ENCODE data around the gene TRAK2.

Gene TRAK2

GRCh38 chr2:201465524-201465971, 14.3 kb upstream of the TRAK2 start:
- H3K27ac ChIP-seq (ENCODE audit: low read depth, low read length, poor library complexity, severe bottlenecking) = no peak overlapping the region
- no peaks in the 10 kb centered on the region for H3K4me1 ChIP-seq (ENCODE audit: insufficient read depth, low read length, severe bottlenecking)
- no peaks in the 10 kb centered on the region for H3F3A ChIP-seq (ENCODE audit: insufficient read depth, low read length)
- TF ChIP-seq CTCF (IDR thresholded peaks at IDR 0.05; ENCODE audit: low read length) (no peak), EZH2 (IDR thresholded peaks at IDR 0.05; ENCODE audit: borderline replicate concordance, low read length) (no peak)
- no peak overlapping the region for H3K4me2 ChIP-seq (ENCODE audit: low read length)
- no peak overlapping the region for H3K4me3 ChIP-seq (ENCODE audit: low read depth, low read length, poor library complexity, severe bottlenecking)
- no peaks in the 10 kb centered on the region for H4K20me1 ChIP-seq (ENCODE audit: insufficient read depth, low read length)
- no peaks in the 10 kb centered on the region for H3K36me3 ChIP-seq (ENCODE audit: insufficient read depth, low read length)
- no peak overlapping the region for H2AFZ ChIP-seq (ENCODE audit: low read length)
- no peak overlapping the region for H3K9ac ChIP-seq (ENCODE audit: low read length)
- no peaks in the 10 kb centered on the region for H3K9me3 ChIP-seq (ENCODE audit: low read length)
- H3K9me2 ChIP-seq (ENCODE audit: low read depth, low read length) = no peaks in the 10 kb centered on the region
- no peaks in the 10 kb centered on the region for H3K79me2 ChIP-seq (ENCODE audit: insufficient read depth, low read length)
- H3K27me3 ChIP-seq (ENCODE audit: insufficient read depth, low read length) = no peaks in the 10 kb centered on the region

DNA sequence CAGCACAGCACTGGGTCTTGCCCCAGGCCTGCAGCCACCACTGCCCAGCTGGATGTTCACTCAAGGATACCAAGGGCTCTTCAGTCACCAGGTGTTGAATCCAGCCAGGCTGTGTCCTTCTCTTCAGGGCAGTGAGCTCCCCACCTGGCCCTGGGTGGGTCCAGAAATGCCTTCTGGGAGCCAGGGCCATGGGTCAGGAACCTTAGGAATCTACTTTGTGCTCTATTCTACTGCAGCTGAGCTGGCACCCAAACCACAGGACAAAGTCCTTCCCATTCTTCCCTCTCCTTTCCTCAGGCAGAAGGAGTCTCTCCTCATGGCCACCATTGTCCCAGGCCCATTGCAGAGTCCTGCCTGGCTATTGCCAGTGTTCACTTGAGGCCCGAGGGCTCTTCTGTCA, 13.3 kb upstream of the TRAK2 start:
- Histone ChIP-seq H3K4me1 (ENCODE audit: insufficient read depth, low read length, severe bottlenecking) (no peaks in the 10 kb centered on the region), H3K27me3 (ENCODE audit: insufficient read depth, low read length) (no peaks in the 10 kb centered on the region), H3K4me3 (ENCODE audit: low read depth, low read length, poor library complexity, severe bottlenecking) (no peak overlapping the region), H3K27ac (ENCODE audit: low read depth, low read length, poor library complexity, severe bottlenecking) (no peak overlapping the region), H3F3A (ENCODE audit: insufficient read depth, low read length) (no peaks in the 10 kb centered on the region), H3K36me3 (ENCODE audit: insufficient read depth, low read length) (no peaks in the 10 kb centered on the region), H3K79me2 (ENCODE audit: insufficient read depth, low read length) (no peaks in the 10 kb centered on the region), H3K9ac (ENCODE audit: low read length) (no peak overlapping the region), H3K9me3 (ENCODE audit: low read length) (no peaks in the 10 kb centered on the region), H2AFZ (ENCODE audit: low read length) (no peak overlapping the region), H4K20me1 (ENCODE audit: insufficient read depth, low read length) (no peaks in the 10 kb centered on the region), H3K4me2 (ENCODE audit: low read length) (no peak overlapping the region), H3K9me2 (ENCODE audit: low read depth, low read length) (no peaks in the 10 kb centered on the region)
- TF ChIP-seq CTCF (IDR thresholded peaks at IDR 0.05; ENCODE audit: low read length) (no peak), EZH2 (IDR thresholded peaks at IDR 0.05; ENCODE audit: borderline replicate concordance, low read length) (no peak)

GRCh38 chr2:201460532-201460931, 9.3 kb upstream of the TRAK2 start:
- no peaks in the 10 kb centered on the region for H3K79me2 ChIP-seq (ENCODE audit: insufficient read depth, low read length)
- H2AFZ ChIP-seq (ENCODE audit: low read length) = no peak overlapping the region
- no peak overlapping the region for H3K27ac ChIP-seq (ENCODE audit: low read depth, low read length, poor library complexity, severe bottlenecking)
- H3K9me2 ChIP-seq (ENCODE audit: low read depth, low read length) = no peaks in the 10 kb centered on the region
- H3K4me3 ChIP-seq (ENCODE audit: low read depth, low read length, poor library complexity, severe bottlenecking) = no peak overlapping the region
- no peak overlapping the region for H3K9ac ChIP-seq (ENCODE audit: low read length)
- H3K4me2 ChIP-seq (ENCODE audit: low read length) = no peak overlapping the region
- no peaks in the 10 kb centered on the region for H4K20me1 ChIP-seq (ENCODE audit: insufficient read depth, low read length)
- no peaks in the 10 kb centered on the region for H3K36me3 ChIP-seq (ENCODE audit: insufficient read depth, low read length)
- no peaks in the 10 kb centered on the region for H3F3A ChIP-seq (ENCODE audit: insufficient read depth, low read length)
- H3K4me1 ChIP-seq (ENCODE audit: insufficient read depth, low read length, severe bottlenecking) = no peaks in the 10 kb centered on the region
- H3K9me3 ChIP-seq (ENCODE audit: low read length) = no peaks in the 10 kb centered on the region
- H3K27me3 ChIP-seq (ENCODE audit: insufficient read depth, low read length) = no peaks in the 10 kb centered on the region
- TF ChIP-seq EZH2 (IDR thresholded peaks at IDR 0.05; ENCODE audit: borderline replicate concordance, low read length) (no peak), CTCF (IDR thresholded peaks at IDR 0.05; ENCODE audit: low read length) (no peak)

Measured in OCI-LY1 (cell line).